Ovary (tissue), 3 donors: ENCODE results near the gene ZNF541.

Experiments used
- CTCF ChIP-seq, 3 donors: fragments of 450-650 bp in 2 of 3; fragments of 200-600 bp in 1 of 3; IDR thresholded peaks; one replicate each; pipeline versions ENCODE4 v1.5.1 to v1.8.0; 2016 to 2022; ENCODE audit warnings: antibody characterized with exemption in 3 of 3, mild to moderate bottlenecking in 1 of 3
- POLR2A ChIP-seq: fragments of 450-650 bp; IDR thresholded peaks from one replicate; pipeline ENCODE4 v1.6.1; 2017; ENCODE audit warnings: antibody characterized with exemption, mild to moderate bottlenecking, moderate library complexity
- donor health status: DM: no; HTN: no; CAD: no.

DNA sequence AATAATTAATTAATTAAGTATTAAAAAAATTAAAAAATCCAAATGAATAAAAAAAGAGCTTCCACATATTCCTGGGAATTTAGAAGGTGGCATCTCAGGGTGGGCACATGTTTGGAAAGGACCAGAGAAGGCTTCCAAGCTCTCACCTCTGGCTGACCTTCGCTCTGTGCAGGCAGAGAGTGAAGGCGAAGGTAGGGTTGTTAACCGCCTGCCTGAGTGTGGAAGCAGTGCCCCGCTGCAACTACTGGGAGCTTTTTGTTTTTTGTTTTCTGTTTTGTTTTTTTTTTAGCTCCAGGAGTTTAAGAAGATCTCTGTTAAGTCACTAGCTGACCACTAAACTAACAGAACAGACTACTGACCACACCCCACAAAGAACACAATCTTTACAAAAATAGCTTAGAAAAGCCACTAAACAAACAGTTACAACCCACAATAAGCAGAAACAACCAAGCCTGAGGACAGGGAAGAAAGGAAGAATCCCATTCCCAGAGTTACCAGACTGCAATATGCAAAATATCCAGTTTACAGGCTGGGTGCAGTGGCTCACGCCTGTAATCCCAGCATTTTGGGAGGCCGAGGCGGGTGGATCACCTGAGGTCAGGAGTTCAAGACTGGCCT is 11.4 kb downstream of the ZNF541 start:
- TF ChIP-seq CTCF (IDR thresholded peaks at IDR 0.05) (no peak), POLR2A (no peak)
